Dendritic cell treated with granulocyte-macrophage colony-stimulating factor and Interleukin-4, amounts not matched to agents 40 ng/mL and 50 ng/mL, for 4 days (primary cell): Measurements from ENCODE around the gene STK25.

Source experiments
- H3K27ac Mint-ChIP-seq: one replicate; pipeline ENCODE4 v1.8.0; 2022; ENCODE audit warnings: mild to moderate bottlenecking, mixed read lengths
- H3K27me3 Mint-ChIP-seq: one replicate; pipeline ENCODE4 v1.8.0; 2022; ENCODE audit warnings: mild to moderate bottlenecking, mixed read lengths
- H3K36me3 Mint-ChIP-seq: one replicate; pipeline ENCODE4 v1.8.0; 2022; ENCODE audit warnings: low read depth, mixed read lengths
- H3K4me1 Mint-ChIP-seq: one replicate; pipeline ENCODE4 v1.8.0; 2022; ENCODE audit warnings: low read depth, mixed read lengths
- H3K4me3 Mint-ChIP-seq: one replicate; pipeline ENCODE4 v1.8.0; 2022; ENCODE audit warnings: mild to moderate bottlenecking, moderate library complexity, mixed read lengths
- H3K9me3 Mint-ChIP-seq: one replicate; pipeline ENCODE4 v1.8.0; 2022; ENCODE audit warnings: mixed read lengths
- intact Hi-C: fragments of 100-400 bp; cut with micrococcal nuclease; formaldehyde crosslinking; loops from one replicate; pipeline ENCODE4 v1.15.0; 2022

STK25 gene

DNA sequence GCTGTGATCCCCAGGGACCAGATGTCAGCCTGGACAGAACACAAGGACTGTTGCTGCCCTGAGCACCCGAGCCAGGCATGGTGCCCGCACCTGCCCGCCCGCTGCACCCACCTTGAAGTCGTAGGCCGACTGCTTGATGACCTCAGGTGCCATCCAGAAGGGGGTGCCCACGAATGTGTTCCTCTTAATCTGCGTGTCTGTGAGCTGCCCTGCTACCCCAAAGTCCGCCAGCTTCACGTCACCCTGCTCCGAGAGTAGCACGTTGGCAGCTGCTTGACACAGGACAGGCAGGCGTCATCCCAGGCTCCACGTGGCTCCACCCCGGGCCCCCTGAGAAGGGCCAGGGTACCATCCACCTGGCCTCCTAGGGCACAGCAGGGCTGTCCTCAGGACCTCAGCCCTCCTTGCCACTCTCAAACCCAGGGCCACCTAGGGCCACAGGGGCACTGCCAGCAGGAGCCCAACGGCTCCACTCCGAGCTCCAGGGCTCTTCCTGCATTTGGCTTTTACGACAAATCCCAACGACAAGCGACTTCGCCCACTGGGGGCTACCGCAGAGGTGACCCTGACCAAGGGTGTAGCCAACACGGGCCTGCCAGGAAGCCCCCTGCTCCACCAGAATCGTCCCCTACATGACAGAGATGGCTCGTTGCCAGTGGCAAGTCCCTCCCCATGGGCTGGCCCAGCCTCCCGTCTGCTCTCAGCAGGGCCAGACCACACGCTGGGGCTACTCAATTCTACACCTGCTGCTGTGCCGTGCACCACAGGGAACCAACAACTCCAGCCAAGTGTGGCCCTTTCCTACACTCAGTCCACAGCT lies 9.0 kb downstream of the STK25 start:
- Mint-ChIP-seq H3K4me3 (no peak overlapping the region), H3K27me3 (no peaks in the 10 kb centered on the region), H3K27ac (no peak overlapping the region), H3K9me3 (no peaks in the 10 kb centered on the region), H3K36me3 (peaks cover 93% of the 10 kb centered on the region), H3K4me1 (no peaks in the 10 kb centered on the region)
- intact Hi-C loops: no loop called here

DNA sequence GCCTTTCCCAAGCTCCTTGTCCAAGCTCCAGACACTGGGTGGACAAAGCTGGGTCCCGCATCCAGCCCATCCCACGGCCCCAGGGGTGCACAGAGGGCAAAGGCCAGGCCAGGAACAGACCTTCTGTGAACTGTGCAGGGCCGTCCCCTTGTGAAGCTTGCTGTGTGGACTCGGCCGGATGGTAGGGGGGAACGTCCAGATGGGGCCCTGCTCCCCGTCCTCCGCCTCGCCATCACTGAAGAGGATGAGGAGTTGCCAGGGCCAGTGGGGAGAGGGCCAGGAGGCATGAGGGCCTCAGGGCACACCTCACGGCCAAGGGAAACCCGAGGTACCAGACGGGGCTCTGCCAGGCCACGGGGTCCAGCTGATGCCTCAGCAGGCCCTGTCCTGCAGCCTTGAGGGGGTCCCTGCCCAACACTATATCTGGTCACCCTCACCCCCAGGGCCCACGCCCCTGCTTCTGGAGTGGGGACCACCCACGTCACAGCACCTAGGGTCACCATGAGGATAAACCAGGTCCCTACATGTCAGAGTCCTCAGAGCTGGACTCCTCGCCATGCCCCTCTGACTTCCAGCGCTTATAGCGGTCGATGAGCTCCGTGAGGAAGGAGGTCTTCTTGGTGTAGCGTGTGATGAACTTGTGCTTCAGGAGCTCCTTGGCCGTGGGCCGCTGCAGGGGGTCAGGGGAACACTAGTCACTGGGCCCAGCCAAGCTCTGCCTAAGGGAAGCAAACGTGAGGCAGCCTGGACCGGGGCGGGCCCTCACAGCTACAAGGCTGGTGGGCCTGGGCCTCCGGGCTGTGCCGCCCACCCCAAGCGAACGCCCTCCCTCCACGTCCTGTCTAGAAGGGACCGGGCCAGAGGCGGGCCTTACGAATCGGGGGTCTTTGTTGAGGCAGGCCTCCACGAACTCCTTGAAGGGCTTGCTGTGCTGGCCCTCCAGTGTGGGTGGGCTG lies 10.0 kb downstream of the STK25 start:
- no peaks in the 10 kb centered on the region for H3K4me1 Mint-ChIP-seq
- intact Hi-C loops: no loop called here
- H3K27me3 Mint-ChIP-seq: no peaks in the 10 kb centered on the region
- peaks cover 96% of the 10 kb centered on the region for H3K36me3 Mint-ChIP-seq
- H3K9me3 Mint-ChIP-seq: no peaks in the 10 kb centered on the region
- no peak overlapping the region for H3K4me3 Mint-ChIP-seq
- H3K27ac Mint-ChIP-seq: no peak overlapping the region

DNA sequence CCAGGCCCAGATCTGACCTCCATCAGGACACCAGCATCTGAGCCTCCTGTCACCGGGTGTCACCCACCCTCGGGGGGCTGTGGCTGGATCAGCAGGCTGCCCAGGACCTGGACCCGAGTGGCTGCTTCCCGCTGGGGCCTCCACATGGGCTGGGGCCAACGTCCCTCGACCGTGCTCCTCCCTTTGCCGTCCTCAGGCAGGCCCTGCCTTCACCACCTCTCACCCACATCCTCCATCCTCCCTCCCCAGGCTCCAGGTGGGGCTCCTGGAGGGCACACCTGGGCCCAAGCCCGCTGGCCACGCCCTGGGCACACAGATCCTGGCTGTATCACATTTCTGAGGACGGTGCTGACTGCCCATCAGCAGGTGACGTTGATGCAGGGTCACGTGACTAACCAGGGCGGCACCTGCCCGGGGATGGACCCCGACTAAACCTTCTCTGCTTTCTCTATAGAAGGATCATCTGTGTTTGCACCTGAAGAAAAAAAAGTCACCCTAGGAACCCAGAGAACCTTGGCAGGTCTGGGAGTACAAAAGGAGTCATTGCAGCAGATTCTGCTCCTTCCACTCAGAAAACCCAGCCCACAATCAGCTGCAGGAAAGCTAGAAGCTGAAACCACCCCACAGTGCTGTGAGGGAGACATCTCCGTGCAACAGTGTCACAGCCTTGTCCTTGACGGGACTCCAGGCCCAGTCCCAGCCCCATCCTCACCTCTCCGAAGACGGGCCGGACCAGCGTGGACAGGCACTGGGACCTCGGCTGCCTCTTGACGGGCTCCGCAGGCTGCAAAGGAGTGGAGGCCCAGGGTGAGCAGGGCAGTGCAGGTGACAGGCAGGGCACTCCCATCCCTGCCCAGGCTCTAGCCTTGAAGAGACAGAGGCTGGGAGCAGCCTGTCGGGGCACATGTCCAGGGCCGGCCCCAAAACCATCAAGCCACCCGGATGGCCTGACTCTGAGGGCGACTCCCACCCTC lies 11.2 kb downstream of the STK25 start:
- H3K4me3 Mint-ChIP-seq: no peak overlapping the region
- no peaks in the 10 kb centered on the region for H3K9me3 Mint-ChIP-seq
- intact Hi-C loops: no loop called here
- peaks cover 91% of the 10 kb centered on the region for H3K36me3 Mint-ChIP-seq
- H3K4me1 Mint-ChIP-seq: no peaks in the 10 kb centered on the region
- peaks cover 1% of the 10 kb centered on the region for H3K27me3 Mint-ChIP-seq
- H3K27ac Mint-ChIP-seq: no peak overlapping the region

GRCh38 chr2:241496003-241496707 lies 12.2 kb downstream of the STK25 start:
- peaks cover 81% of the 10 kb centered on the region for H3K36me3 Mint-ChIP-seq
- no peaks in the 10 kb centered on the region for H3K4me1 Mint-ChIP-seq
- no peak overlapping the region for H3K4me3 Mint-ChIP-seq
- H3K9me3 Mint-ChIP-seq: no peaks in the 10 kb centered on the region
- intact Hi-C loops: no loop called here
- H3K27me3 Mint-ChIP-seq: peaks cover 3% of the 10 kb centered on the region
- no peak overlapping the region for H3K27ac Mint-ChIP-seq

DNA sequence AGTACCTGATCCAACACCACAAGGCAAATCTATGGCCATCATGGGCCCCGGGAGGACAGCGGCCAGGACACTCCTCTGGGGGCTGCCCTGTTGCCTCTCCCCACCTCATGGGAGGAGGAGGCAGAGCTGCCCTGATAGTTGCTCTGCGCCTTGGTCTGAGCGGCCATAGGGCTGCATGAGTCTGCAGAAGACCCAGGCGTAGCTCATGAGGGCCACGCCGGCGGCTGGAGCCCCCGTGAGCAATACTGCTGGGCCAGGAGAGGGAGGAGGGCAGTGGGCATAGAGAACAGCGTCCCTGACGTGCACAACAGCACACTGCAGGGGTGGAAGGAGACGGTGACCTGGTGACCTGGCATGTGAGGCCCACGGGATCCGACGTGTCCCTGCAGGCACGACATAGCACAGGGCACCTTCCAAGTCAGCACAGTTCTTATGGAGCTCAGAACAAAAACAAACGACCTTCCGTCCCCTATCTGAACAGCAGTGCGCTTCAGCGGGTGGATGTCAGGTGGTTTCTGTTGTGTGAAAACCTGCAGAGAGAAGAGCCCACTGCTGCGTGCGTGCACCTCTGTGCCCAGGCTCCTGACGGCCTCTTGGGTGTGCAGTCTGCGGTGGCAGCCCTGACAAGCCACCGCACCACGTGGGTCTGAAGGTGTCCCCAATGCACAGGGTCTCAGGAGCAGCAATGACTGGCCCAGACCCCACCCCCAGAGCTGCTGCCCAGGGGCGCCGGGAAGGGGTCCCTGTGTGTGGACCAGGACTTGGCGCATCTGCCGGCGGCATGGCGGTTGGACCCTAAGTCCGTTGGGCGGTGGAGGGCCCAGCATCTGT lies 13.0 kb downstream of the STK25 start:
- H3K27ac Mint-ChIP-seq: no peak overlapping the region
- no peaks in the 10 kb centered on the region for H3K4me1 Mint-ChIP-seq
- H3K9me3 Mint-ChIP-seq: no peaks in the 10 kb centered on the region
- intact Hi-C loops: no loop called here
- peaks cover 10% of the 10 kb centered on the region for H3K27me3 Mint-ChIP-seq
- peaks cover 73% of the 10 kb centered on the region for H3K36me3 Mint-ChIP-seq
- no peak overlapping the region for H3K4me3 Mint-ChIP-seq

GRCh38 chr2:241494311-241494908 lies 14.0 kb downstream of the STK25 start:
- intact Hi-C loops: no loop called here
- no peaks in the 10 kb centered on the region for H3K4me1 Mint-ChIP-seq
- no peaks in the 10 kb centered on the region for H3K9me3 Mint-ChIP-seq
- H3K27me3 Mint-ChIP-seq: peaks cover 12% of the 10 kb centered on the region
- H3K36me3 Mint-ChIP-seq: peaks cover 63% of the 10 kb centered on the region
- no peak overlapping the region for H3K4me3 Mint-ChIP-seq
- H3K27ac Mint-ChIP-seq: no peak overlapping the region

DNA sequence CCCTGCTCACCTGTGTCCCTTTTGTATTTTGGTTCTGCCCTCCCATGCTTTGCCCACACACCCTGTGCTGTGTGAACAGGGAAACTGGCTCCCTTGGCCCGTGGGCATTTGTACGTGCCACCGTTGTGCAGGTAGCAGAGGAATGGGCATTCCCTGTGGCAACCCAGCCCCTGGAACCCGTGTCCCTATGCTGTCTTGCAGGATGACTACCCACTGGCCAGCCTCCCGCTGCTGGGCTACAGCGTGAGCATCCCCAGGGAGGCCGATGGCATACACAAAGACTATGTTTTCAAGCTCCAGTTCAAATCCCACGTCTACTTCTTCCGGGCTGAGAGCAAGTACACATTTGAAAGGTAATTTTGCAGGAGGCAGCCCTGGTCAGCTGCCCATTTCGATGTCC lies 15.3 kb downstream of the STK25 start:
- H3K4me1 Mint-ChIP-seq: no peaks in the 10 kb centered on the region
- intact Hi-C loops: no loop called here
- no peak overlapping the region for H3K27ac Mint-ChIP-seq
- no peak overlapping the region for H3K4me3 Mint-ChIP-seq
- H3K27me3 Mint-ChIP-seq: peaks cover 16% of the 10 kb centered on the region
- H3K9me3 Mint-ChIP-seq: no peaks in the 10 kb centered on the region
- peaks cover 50% of the 10 kb centered on the region for H3K36me3 Mint-ChIP-seq

- H3K4me3 Mint-ChIP-seq: no peak overlapping the region
- intact Hi-C loops: no loop called here
- no peak overlapping the region for H3K27ac Mint-ChIP-seq
- no peaks in the 10 kb centered on the region for H3K9me3 Mint-ChIP-seq
- peaks cover 20% of the 10 kb centered on the region for H3K27me3 Mint-ChIP-seq
- H3K36me3 Mint-ChIP-seq: peaks cover 41% of the 10 kb centered on the region
- no peaks in the 10 kb centered on the region for H3K4me1 Mint-ChIP-seq
Measured at GRCh38 chr2:241492174-241492565, 16.2 kb downstream of the STK25 start.

- Mint-ChIP-seq H3K4me3 (no peak overlapping the region), H3K27ac (no peak overlapping the region), H3K27me3 (peaks cover 24% of the 10 kb centered on the region), H3K36me3 (peaks cover 36% of the 10 kb centered on the region), H3K4me1 (no peaks in the 10 kb centered on the region), H3K9me3 (no peaks in the 10 kb centered on the region)
- intact Hi-C loops: no loop called here
Measured at GRCh38 chr2:241491549-241492173, 16.7 kb downstream of the STK25 start.

- Mint-ChIP-seq H3K27ac (no peak overlapping the region), H3K9me3 (no peaks in the 10 kb centered on the region), H3K4me3 (no peak overlapping the region), H3K36me3 (peaks cover 29% of the 10 kb centered on the region), H3K4me1 (no peaks in the 10 kb centered on the region), H3K27me3 (peaks cover 26% of the 10 kb centered on the region)
- intact Hi-C loops: no loop called here
Measured at GRCh38 chr2:241490825-241491506, 17.4 kb downstream of the STK25 start.
